Measurements from ENCODE around the gene NRP1.

Gene NRP1

DNA sequence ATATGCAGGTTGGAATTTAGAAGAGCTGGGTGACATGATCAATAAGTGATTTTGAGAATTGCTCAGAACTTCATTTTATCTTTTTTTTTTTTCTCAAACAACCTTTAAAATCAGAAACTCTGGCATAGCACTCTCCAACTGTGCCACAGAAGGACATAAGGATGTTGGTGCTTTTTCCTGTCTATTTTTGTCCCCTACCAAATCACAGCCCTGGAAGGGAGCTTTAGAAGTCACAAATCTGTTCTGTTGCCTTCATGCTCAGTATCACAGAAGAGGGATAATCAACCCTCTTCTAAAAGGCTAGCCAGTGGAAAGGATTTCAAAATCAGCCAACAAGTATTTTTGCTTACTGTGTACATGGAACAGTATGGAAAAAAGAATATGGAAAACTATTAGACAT is 14.8 kb upstream of the NRP1 start:
- DNase-seq (ENCODE audit: low read depth): no peak

DNA sequence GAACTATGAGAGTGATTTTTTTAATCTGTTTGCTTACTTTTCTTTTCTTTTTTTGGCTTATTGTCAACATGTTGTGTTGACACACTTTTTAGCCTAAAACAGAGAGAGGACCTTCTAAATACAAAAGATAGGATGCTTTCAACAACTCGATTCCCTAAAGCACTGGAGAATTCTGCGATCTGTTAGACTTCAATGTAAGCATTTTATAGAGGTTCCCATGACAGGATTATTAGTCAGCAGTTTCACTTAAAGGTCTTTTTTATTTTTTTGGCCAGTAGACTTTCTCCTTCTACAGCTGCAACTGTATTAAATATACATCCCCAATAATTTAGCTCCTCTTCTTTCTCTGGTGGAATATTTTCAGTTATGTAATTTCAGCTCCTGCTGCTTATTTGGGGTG is 12.7 kb upstream of the NRP1 start:
- no peak for DNase-seq (ENCODE audit: low read depth)

DNA sequence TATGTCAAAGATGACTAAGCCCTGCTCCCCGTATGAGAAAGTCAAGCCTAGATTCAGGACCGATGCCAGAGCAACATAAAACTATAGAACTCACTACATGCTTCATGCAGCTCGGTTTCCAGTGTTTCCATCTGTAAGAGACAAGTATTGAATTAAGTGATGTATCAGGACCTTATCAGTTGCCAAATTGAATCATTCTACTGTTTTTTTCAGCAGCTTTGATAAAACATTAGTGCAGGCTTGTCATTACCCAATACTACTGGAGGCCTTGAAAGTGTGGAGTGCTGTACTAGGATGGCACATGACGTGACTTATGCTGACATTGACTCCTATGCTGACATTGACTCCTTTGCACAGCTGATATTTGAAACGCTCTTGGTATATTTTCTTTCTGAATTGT is 10.8 kb upstream of the NRP1 start:
- DNase-seq (ENCODE audit: low read depth): no peak

DNA sequence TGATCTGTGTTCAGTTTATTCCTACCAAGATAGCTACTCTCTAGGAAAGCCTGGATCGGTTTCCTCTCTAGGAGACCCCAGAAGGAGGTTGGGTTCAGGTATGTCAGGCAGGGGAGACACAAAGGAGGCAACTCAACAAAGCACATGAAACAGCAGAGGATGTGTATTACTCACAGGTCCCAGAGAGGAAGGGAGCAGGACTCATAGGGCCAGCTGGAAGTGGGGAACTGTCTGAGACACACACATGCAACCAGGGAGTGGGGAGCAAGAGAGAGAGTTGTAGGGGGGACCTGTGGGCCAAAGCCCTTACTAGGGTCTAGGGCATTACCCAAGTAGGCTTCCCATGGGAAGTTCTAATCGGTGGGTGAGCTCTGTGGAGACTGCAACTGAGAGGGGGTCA is 10.2 kb upstream of the NRP1 start:
- DNase-seq (ENCODE audit: low read depth): no peak

DNA sequence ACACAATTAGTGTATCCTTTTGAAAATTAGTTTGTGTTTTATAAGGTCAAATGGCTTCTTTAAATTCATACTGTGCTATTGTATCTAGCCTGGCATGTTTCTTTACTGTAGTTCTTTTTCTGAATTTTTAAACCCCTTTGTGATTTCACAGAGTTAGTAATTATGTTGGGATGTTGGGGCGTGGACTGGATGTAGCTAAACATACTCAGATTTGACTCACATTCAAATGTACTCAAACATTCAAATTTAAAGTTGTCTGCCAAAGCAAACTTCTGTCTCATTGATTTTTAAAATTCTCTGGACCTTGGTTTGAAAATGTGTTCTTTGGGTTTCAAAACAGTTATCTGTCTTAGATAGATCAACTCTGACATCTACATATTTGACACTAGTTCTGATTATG is 7.2 kb upstream of the NRP1 start:
- DNase-seq (ENCODE audit: low read depth): no peak

DNA sequence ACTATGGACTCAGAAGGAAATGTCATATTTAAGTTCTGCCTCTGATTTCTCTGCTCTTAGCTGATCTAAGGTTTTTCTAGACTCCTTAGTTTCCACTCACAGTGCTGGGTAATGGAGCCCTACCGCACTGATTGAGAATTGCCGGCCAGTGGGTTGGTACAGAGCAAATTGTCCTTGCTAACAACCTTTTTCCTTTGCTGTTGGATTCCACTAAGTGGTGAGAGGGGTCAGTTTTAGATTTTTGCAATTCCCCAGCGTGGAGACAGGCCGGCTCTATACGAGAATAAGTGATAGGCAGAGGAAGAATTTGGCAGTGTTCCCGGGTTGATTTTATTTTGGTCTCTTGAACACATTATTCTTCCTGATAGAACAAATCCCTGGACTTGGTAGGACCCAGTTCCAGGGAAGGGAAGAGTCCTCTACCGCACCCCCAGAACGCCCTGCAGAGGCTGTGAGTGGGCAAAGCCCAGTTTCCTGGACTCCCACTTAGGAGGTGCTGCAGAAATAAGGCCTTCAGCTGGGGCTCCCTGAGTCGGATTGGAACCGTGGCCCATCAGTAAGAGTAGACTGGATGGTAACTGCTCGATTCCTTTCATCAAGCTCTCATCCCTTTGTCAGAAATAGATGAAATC is 3.0 kb upstream of the NRP1 start:
- no peak for DNase-seq (ENCODE audit: low read depth)

DNA sequence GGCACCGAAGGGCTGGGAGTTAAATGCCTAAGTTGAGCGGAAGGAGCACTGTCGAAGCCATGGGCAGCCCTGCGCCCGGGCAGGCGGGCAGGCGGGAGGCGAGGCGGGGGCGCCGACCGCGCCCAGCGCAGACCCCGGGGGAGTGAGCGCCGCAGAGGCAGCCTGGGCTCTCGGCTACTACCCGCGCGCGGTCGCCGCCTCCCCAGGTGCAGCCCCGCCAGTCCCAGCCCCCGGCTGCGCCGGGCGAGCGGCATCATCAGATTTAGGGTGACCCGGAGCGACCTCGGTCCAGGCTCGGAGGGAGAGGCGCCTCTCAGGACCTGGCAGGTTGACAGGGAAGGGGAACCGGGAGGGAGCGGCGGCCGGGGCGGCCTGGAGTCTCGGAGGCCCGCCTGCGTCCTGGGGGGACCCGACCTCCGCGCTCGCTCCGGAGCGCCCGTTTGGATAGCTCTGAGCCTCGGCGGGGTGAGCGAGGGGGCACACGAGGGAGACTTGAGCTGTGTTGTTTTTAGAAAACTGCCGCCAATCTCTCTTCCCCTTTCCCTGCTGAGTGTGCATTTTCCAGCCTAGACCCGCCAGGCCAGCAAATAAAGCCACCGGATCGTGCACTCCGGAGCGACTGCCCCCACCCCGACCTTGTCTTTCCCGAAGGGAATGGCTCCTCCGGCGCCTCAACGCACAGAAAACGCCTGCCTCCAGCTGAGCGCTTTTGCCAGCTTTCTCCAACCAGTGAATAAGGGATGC is 2.3 kb upstream of the NRP1 start:
- no peak for DNase-seq (ENCODE audit: low read depth)

DNA sequence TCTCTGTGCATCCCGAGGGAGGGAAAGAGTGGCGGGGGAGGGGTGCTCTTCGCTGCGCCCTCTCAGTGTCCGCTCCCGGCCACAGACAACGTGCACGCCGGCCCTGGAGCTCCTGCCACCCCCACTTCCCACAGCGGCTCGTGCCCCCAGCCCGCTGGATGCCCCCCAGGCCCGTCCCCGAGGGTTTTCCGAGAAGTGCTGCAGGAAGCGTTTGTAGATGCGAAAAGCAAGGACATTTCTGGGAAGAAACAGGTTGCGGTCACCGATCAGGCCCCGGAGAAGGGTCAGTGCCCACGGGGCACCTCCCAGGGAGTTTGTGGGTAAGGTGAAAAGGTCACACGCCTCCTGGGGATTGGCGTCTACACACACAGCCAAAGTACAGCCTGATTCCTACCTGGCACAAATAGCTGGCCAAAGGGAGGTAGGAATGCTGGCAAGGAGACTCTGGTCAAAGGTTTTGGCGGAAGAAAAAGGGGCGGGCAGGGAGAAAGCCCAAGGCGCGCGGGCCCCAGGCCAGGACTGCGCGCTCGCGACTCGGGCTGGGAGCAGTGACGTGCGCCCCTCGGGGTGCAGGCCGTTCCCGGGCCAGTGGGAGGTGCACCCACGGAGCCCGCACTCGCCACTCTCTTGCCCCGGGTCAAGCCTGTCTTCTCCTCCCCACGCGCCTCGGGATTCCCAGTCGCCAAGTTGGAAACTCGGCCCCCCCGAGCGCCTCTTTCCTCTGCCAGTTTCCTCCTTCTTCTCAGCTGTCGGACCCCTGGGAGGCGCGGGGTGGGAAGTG is 1.5 kb upstream of the NRP1 start:
- DNase-seq (ENCODE audit: low read depth): no peak

DNA sequence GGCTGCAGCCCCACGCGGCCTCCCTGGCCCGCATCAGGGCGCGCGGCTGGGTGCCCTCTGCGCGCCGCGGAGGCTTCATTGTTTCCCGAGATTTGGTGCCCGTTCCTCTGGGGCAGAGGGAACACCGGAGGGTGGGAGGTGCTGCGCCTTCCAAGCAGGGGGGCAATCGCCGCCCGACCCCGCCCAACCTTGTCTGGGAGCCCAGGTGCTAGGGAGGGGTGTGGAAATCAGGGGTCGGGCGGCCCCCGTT is 1.0 kb upstream of the NRP1 start:
- DNase-seq (ENCODE audit: low read depth): no peak

DNA sequence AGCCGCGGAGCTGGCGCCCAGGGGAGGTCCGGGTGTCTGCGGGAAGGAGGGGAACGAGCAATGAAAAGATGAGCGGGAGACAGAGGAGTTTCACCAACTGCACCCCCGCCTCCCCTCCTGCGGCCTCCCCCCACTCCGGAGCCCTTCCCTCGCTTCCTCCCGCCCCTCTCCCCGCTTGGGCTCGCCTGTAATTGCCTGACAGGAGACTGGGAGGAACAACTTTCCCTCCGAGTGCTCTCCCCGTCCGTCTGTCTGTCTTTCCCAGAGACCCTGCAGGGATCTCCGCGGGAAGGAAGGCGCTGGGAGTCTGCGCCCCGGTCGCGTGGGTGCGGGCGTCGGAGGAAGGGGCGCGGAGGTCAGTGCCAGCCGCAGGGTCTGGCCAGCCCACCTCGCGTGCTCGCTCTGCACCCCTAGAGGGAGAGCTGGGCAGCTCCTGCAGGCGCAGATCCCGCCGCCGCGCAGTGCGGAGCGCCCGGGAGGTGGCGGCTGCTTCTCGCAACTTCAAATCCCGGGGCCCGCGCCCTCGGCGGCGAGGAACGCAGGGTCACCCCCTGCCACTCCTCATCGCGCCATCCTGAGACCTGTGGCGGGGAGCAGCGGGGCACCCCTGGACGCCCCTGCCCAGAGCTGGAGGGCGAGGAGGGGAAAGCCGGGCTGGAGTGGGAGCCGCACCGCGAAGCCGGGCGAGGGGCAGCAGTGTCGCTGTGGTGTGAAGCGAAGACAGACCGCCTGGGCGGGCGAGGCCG is 511 bp upstream of the NRP1 start:
- peak; percentile 86 for DNase-seq (ENCODE audit: low read depth)

DNA sequence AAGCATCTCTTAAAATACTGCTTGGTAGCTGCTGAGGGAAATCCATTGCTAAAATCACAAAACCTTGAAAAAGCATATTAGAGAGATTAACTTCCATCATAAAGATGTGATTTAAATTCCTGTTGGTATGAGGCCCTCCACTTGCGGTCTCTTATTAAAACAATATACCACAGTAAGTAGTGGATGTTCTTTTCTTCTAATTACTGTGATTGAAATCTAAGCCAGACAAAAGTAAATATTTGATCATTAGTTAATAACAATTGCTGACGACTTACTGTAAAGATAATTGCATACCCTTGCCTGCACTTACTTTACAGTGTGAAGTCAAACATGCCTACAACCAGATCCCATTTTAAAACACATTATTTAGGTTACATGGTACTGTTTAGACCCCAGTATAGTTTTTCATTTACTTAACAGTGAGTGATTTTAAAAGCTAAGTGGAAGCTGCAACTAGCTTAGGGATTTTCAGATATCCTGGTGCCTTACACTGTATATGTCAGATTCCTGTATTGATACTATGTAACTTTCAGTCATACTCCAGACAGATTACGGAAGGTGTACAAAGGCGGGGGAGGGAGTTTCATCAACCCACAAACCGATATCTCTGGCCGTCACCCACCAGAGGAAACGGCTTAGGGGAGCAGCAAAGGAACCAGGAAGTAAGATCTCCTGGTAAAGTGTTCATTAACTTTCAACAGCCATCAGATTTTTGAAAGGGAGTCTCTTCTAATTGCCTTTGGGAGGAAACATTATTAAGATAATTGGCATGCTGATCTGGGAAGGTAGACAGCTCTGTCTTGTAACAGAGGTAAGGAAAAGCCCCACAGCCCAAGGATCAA is 986 bp downstream of the NRP1 start:
- no peak for DNase-seq (ENCODE audit: low read depth)

DNA sequence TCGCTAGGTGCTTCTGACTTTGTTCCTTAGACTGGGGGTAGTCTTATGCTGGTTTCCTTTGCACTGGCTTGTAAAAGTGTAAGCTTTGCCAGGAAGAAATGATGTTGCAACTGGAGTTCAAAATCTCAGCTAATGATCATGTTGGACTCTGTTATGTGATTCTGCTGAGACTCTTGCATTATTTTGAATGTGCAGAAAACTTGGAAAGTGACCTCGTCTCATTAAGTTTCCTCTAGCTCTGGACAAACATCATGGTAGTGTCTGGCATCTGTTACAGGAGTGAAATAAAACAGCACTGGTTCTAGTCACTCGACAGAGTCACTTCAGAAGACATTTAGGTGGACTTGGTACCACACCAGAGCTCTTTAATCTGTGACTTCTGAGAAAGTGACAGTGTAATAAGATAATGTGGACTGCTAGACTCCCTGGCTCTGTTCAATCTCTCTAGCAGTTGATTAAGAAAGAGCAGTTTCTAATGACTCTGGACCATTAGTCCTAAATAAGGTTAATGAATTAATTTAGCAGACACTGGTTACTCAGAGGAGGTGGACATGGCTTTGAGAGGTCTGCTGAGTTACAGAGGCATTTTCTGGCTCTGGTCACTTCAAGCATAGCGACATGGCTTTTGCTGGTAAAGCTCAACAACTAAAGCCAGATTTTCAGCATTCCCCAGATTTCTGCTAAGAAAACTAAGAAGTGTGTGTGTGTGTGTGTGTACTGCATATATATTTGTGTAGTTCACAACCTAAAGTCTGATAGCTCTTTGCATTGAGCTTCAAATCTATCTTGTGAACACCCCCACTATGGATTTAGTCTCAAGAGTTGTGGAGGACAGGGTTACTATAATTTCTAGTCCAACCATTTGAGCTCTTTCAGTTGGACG is 2.0 kb downstream of the NRP1 start:
- no peak for DNase-seq (ENCODE audit: low read depth)

DNA sequence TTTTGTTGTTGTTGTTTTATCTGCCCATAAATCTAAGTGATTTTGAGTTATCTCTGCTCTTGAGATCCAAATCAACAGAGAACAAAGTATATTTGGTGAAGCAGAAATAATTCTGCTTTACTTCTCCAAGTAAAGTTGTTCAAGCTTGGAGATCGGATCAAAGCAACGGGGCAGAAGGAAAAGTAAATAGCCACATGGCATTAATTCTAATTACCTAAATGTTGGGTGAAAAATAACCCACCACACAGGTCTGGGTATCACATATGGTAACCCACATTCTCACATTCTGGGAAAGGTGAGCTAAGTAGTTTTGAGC is 3.1 kb downstream of the NRP1 start:
- DNase-seq (ENCODE audit: low read depth): no peak

DNA sequence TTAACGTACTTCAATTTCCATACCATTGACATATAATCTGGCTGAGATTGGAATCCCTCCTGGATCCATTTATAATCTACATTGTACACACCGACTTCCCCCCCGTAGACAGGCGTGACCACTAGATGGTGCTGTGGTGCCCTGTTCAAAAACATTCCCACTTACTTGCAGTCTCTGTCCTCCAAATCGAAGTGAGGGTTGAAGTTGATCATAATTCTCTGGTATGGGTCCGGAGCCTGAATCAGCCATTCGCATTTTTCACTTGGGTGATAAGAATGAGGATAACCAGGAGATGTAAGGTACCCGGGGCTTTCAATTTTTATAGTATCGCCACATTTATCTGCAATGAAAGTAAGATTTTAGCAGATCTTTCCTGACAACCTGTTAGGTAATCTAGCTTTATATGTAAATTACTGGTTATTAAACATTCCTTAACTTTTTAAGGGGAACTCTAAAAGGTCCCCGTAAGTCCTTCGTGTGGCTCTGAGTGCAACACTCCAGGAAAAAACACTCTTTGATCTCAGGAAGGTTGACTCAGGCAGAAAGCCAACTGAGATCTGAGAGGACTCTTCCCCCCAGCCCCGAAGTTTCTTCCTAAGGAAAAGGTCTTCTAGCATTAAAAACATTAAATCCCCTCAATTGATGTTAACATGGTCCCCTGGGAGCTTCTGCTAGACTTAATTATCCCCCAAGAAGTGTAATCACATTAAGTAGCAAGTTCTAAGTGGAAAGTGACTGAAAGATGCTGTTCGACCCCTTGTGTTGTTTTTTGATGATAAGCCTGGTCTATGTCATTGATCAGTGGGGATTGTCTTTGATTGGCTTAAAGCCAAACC is 3.7 kb downstream of the NRP1 start:
- DNase-seq (ENCODE audit: low read depth): peak; percentile 77

DNA sequence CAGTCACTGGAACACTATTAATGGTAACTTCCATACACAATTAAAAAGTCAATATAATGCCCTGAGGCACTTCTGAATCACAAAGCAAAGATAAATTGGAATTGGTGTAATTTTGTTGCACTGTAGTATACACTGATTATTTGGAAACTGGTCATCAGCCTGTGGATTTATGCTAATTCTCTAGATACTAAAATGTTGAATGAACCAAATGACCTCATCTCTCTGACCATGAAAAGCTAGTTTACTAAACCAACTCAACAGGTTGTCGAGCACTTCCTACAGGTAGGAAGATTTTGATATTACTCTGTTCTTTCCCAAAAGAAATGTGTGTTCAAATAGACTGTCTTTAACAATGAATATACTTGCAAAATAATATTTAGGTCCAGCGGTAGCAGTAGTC is 5.3 kb downstream of the NRP1 start:
- DNase-seq (ENCODE audit: low read depth): no peak

DNA sequence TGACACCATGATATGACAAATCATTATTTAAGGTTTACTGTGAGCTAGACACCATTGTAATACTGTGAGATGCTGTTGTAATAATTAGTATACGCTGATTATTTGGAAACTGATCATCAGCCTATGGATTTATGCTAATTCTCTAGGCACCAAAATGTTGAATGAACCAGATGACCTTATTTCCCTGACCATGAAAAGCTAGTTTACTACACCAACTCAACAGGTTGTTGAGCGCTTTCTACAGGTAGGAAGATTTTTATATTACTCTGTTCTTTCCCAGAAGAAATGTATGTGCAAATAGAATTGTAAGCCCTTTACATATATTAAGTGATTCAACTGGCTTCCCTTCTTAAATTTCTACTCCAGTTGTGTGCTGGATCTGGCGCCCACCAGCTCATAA is 6.2 kb downstream of the NRP1 start:
- DNase-seq (ENCODE audit: low read depth): no peak

DNA sequence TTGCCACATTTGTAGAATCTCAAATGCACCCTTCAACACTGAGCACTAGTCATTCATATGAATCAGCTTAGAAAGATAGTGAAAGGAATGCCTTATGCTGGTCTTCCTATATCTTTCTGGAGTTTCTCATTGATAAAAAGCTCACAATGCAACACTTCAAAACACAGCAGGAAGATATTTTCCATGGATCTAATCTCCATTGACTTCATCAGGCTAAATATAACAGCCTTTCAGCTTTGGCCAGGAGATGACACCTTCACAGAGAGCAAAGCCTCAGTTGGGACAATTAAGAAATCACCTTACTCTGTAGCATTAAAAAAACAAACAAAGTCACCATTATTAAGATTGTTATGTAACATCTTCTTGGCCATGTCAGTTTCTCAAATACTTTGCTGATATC is 6.7 kb downstream of the NRP1 start:
- DNase-seq (ENCODE audit: low read depth): no peak

DNA sequence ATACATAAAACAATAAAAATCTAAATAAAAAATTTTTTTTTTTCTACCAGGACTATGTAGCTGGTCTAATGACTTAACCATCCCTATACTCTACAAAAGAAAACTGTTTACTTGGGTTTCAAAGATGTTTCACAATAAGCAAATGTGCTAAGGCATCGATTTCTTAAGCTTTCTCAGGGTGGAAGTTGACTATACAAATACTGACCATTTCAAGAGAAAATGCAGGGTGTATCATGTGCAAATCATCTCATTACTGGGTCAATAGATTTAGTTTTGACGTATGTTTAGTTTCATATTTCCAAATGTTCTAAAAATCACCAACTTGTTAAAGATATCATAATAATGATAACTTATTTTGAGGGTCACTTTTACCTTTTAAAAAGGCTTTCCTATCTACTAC is 7.5 kb downstream of the NRP1 start:
- DNase-seq (ENCODE audit: low read depth): no peak

DNA sequence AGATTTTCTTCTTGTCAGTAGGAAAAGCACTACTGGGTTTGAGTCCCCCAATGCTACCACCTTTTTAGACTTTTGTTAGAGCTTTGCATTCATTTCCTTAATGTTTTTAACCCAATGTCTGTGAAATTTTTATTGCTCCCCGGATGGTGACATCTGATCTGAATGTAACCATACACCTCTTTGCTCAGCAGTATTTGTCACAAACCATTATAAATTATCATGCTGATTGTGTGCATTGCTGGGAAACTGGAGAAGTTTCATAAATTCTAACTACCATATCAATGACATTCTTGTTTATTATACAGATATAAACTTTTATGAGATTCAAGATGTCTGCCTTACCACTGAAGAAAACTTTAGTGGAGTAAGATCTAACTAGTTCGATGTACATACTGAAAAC is 8.5 kb downstream of the NRP1 start:
- no peak for DNase-seq (ENCODE audit: low read depth)

DNA sequence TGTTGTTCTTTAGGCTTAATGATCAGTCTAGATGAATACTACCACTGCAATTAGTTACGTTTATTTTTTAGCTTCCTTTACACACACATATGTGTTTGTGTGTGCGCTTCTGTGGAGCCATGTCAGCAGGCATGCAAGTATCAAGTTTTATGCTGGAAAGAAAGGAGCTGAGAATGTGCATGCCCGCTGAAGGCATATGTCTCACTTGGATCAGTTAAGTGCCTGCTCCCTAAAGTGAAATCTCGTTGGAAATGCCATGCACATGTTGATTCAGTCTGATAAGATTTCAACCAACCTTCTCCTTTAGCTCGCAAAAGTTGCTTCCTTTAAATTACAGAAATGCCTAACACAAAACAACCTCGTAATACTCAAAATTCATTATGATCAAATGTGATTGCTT is 10.7 kb downstream of the NRP1 start:
- no peak for DNase-seq (ENCODE audit: low read depth)

Measured in GM04504 (cell line).